HepG2 (cell line): Measurements from ENCODE around the gene IMP3. TPM values are rescaled to one million over a fixed set of nuclear protein-coding genes. Genes with fewer than 3 reads are reported as not detected.

Experiments used
- CBX5 ChIP-seq: sonication (generic); formaldehyde crosslinking; IDR thresholded peaks from 2 replicates; pipeline ENCODE4 v1.4.0; 2020; ENCODE audit warnings: missing genetic modification reagents, borderline replicate concordance
- ETV6 ChIP-seq: sonication (generic); formaldehyde crosslinking; conservative IDR thresholded peaks from 2 replicates; pipeline ENCODE4 v1.4.0; 2020; ENCODE audit warnings: missing genetic modification reagents
- FLYWCH1 ChIP-seq: sonication (generic); formaldehyde crosslinking; IDR thresholded peaks from 2 replicates; pipeline ENCODE4 v1.8.1; 2023; ENCODE audit warnings: mild to moderate bottlenecking, missing genetic modification reagents
- HBP1 ChIP-seq: IDR thresholded peaks from 2 replicates; pipeline ENCODE4 v1.6.1; 2016; ENCODE audit warnings: low read depth, control low read depth
- HDAC6 ChIP-seq: fragments of 200-600 bp; sonication (generic); IDR thresholded peaks from 2 replicates; pipeline ENCODE4 v1.7.0; 2017; ENCODE audit warnings: mild to moderate bottlenecking, antibody characterized with exemption, low read length, low read depth
- HOXA7 ChIP-seq: sonication (generic); formaldehyde crosslinking; IDR thresholded peaks from 2 replicates; pipeline ENCODE4 v1.8.1; 2022; ENCODE audit warnings: mild to moderate bottlenecking, missing genetic modification reagents, moderate library complexity
- KDM2A ChIP-seq: sonication (generic); formaldehyde crosslinking; IDR thresholded peaks from 2 replicates; pipeline ENCODE4 v1.4.0; 2020; ENCODE audit warnings: low read depth, missing genetic modification reagents, borderline replicate concordance
- KDM3A ChIP-seq: IDR thresholded peaks from 2 replicates; pipeline ENCODE4 v1.6.1; 2018; ENCODE audit warnings: low read depth, missing compliant biosample characterization
- SAP130 ChIP-seq: IDR thresholded peaks from 2 replicates; pipeline ENCODE4 v1.6.1; 2016; ENCODE audit warnings: low read depth
- SP1 ChIP-seq, 2 experiments: fragments of 450-650 bp in 1 of 2; sonication (generic) in 1 of 2; formaldehyde crosslinking in 1 of 2; IDR thresholded peaks; 2 replicates each; pipeline versions ENCODE4 v1.4.0 to v1.6.1; 2016 to 2020; ENCODE audit warnings: missing genetic modification reagents in 1 of 2
- SP140L ChIP-seq: sonication (generic); formaldehyde crosslinking; IDR thresholded peaks from 2 replicates; pipeline ENCODE4 v1.4.0; 2020; ENCODE audit warnings: missing genetic modification reagents, borderline replicate concordance
- STAT6 ChIP-seq: sonication (generic); formaldehyde crosslinking; IDR thresholded peaks from 2 replicates; pipeline ENCODE4 v1.4.0; 2020; ENCODE audit warnings: missing genetic modification reagents, mild to moderate bottlenecking, borderline replicate concordance
- TEAD3 ChIP-seq: optimal IDR thresholded peaks from 2 replicates; pipeline ENCODE3; 2016; ENCODE audit warnings: borderline replicate concordance
- ZBTB10 ChIP-seq: sonication (generic); formaldehyde crosslinking; IDR thresholded peaks from 2 replicates; pipeline ENCODE4 v1.4.0; 2020; ENCODE audit warnings: missing genetic modification reagents, borderline replicate concordance
- ZBTB25 ChIP-seq: IDR thresholded peaks from 2 replicates; pipeline ENCODE4 v1.6.1; 2018; ENCODE audit warnings: missing genetic modification reagents
- ZNF20 ChIP-seq: sonication (generic); formaldehyde crosslinking; IDR thresholded peaks from 2 replicates; pipeline ENCODE4 v1.4.0; 2020; ENCODE audit warnings: mild to moderate bottlenecking, moderate library complexity, missing genetic modification reagents
- ZNF224 ChIP-seq: sonication (generic); formaldehyde crosslinking; IDR thresholded peaks from 2 replicates; pipeline ENCODE4 v1.5.0; 2020; ENCODE audit warnings: mild to moderate bottlenecking, missing genetic modification reagents
- ZNF432 ChIP-seq: sonication (generic); formaldehyde crosslinking; IDR thresholded peaks from 2 replicates; pipeline ENCODE4 v1.5.0; 2020; ENCODE audit warnings: missing genetic modification reagents, mild to moderate bottlenecking, borderline replicate concordance
- ZNF598 ChIP-seq: sonication (generic); formaldehyde crosslinking; IDR thresholded peaks from 2 replicates; pipeline ENCODE4 v1.5.1; 2020; ENCODE audit warnings: mild to moderate bottlenecking, missing genetic modification reagents, borderline replicate concordance
- ZNF83 ChIP-seq: sonication (generic); formaldehyde crosslinking; IDR thresholded peaks from 2 replicates; pipeline ENCODE4 v1.4.0; 2020; ENCODE audit warnings: missing genetic modification reagents, mild to moderate bottlenecking, borderline replicate concordance
- polyA plus RNA-seq, 8 experiments: library from polyadenylated mRNA; depleted of rRNA in 3 of 8; stranded (reverse) in 7 of 8; unstranded in 1 of 8; fragments of >200 nt; fragmentation: Illumina TruSeq in 4 of 8; extraction: Trizol in 4 of 8; gene quantifications; 2 replicates each; pipeline versions ENCODE4 v1.2.1 to v1.2.3, GENCODE V29; 2011 to 2016; ENCODE audit warnings: low read depth in 4 of 8, missing spikeins in 1 of 8, mixed read lengths in 1 of 8; ENCODE audit not compliant: insufficient read depth in 1 of 8
- total RNA-seq, 5 experiments: library from RNA; depleted of rRNA; stranded (reverse); fragments of >200 nt; fragmentation: Illumina TruSeq; extraction: Trizol; gene quantifications; 2 replicates each; pipeline ENCODE4 v1.2.3, GENCODE V29; 2016; ENCODE audit warnings: low read depth in 1 of 5

The IMP3 gene
- total and polyA plus RNA-seq, 2 of the 13 experiments (the other 11 are each of a cell fraction or from before 2014, with no cell fraction given), result 38.3 to 143 TPM

- peak; percentile 91 for TF ChIP-seq SAP130 (CRISPR knock-in tag)
- TF ChIP-seq ZNF20, result no peak
- peak; percentile 26; the same call in 1 of the 2 replicates for TF ChIP-seq ETV6 (CRISPR knock-in tag)
- no peak for TF ChIP-seq ZBTB10 (CRISPR knock-in tag)
- no peak for TF ChIP-seq ZNF432 (CRISPR knock-in tag)
- TF ChIP-seq HDAC6, result no peak
- peak; percentile 60; the same call in 1 of the 2 replicates for TF ChIP-seq KDM3A (CRISPR knock-in tag)
- peak; percentile 39; the same call in 1 of the 2 replicates for TF ChIP-seq SP1 (IDR thresholded peaks at IDR 0.05)
- peak; percentile 67 for TF ChIP-seq SP1 (CRISPR knock-in tag; IDR thresholded peaks at IDR 0.05)
- TF ChIP-seq ZNF83 (CRISPR knock-in tag), result no peak; the same call in 1 of the 2 replicates
- TF ChIP-seq ZNF598 (CRISPR knock-in tag), result peak; percentile 65; the same call in 1 of the 2 replicates
- TF ChIP-seq ZBTB25, result peak; percentile 91
- TF ChIP-seq FLYWCH1 (CRISPR knock-in tag), result no peak
- TF ChIP-seq KDM2A (CRISPR knock-in tag), result peak; percentile 98
- TF ChIP-seq TEAD3 (CRISPR knock-in tag), result peak; percentile 76
- peak; percentile 47; the same call in 1 of the 2 replicates for TF ChIP-seq STAT6 (CRISPR knock-in tag)
- 0 out of 2 replicates have a peak, but pooled peaks have one; percentile 30 for TF ChIP-seq CBX5 (CRISPR knock-in tag)
- TF ChIP-seq HOXA7 (CRISPR knock-in tag), result 0 out of 2 replicates have a peak, but pooled peaks have one; percentile 59
- TF ChIP-seq SP140L (CRISPR knock-in tag), result no peak
- TF ChIP-seq HBP1 (CRISPR knock-in tag), result peak; percentile 88; the same call in 1 of the 2 replicates
- peak; percentile 94; the same call in 1 of the 2 replicates for TF ChIP-seq ZNF224 (CRISPR knock-in tag)
Measured at GRCh38 chr15:75639709-75640482, at the start of gene IMP3 (continued).
